ENCODE data around the gene CUX1. TPM values are rescaled to one million over a fixed set of nuclear protein-coding genes. Genes with fewer than 3 reads are reported as not detected.

Gene CUX1
- total RNA-seq, 2 donors from 2014 or later, result 42.0 to 47.5 TPM

DNA sequence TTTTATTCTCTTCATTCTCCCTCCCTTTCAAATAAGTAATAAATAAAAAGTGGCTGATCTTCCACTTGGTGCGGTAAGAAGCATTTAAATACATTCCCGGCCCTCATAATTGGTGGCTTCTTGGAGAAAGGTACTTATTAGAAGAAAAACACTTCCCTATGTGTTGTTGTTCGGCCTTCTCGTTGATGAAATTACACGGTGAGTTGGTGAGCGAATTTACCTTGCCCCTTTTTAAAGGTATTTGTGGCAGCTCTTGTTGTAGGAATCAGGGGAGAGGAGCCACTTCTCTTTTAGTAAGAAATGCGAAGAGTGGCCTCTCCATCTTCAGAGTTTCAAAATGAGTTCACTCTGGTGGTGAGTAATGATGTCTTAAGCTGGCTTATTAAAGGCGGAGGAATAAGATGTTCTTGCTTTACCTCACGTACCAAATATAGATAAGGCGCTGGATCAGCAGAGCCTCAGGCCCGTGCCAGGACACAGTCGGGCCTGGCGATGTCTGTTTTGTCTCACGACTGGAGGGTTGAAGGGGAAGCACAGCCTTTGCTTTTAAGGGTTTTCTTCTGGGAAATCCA lies 135.9 kb downstream of the CUX1 start:
- H3K9me3 ChIP-seq, result no peaks in the 10 kb centered on the region
- peak overlapping the region in 2 of 4 donors; percentile 7 to 63 for H3K27ac ChIP-seq
- no peaks in the 10 kb centered on the region for H3K27me3 ChIP-seq
- peak; percentile 58 for ATAC-seq
- intact Hi-C loops (cut with DNase I), result no loop called here
- TF ChIP-seq POLR2A (IDR thresholded peaks at IDR 0.05), result no peak
- TF ChIP-seq, protein P1, sequence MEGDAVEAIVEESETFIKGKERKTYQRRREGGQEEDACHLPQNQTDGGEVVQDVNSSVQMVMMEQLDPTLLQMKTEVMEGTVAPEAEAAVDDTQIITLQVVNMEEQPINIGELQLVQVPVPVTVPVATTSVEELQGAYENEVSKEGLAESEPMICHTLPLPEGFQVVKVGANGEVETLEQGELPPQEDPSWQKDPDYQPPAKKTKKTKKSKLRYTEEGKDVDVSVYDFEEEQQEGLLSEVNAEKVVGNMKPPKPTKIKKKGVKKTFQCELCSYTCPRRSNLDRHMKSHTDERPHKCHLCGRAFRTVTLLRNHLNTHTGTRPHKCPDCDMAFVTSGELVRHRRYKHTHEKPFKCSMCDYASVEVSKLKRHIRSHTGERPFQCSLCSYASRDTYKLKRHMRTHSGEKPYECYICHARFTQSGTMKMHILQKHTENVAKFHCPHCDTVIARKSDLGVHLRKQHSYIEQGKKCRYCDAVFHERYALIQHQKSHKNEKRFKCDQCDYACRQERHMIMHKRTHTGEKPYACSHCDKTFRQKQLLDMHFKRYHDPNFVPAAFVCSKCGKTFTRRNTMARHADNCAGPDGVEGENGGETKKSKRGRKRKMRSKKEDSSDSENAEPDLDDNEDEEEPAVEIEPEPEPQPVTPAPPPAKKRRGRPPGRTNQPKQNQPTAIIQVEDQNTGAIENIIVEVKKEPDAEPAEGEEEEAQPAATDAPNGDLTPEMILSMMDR (IDR thresholded peaks at IDR 0.05), result no peak
- H3K4me1 ChIP-seq, result peaks cover 6% of the 10 kb centered on the region
- no peak overlapping the region for H3K4me3 ChIP-seq
- WGBS, 2 donors, result 71 to 89% methylated on average over 14 of the region's 14 CpGs
- no peaks in the 10 kb centered on the region for H3K36me3 ChIP-seq (replicated peaks in 1 of 2; ENCODE audit: insufficient read depth in 1 of 2, low read depth in 2 of 2)
- DNase-seq, result peak in 3 of 4 donors; percentile 25 to 50 (median 33)

DNA sequence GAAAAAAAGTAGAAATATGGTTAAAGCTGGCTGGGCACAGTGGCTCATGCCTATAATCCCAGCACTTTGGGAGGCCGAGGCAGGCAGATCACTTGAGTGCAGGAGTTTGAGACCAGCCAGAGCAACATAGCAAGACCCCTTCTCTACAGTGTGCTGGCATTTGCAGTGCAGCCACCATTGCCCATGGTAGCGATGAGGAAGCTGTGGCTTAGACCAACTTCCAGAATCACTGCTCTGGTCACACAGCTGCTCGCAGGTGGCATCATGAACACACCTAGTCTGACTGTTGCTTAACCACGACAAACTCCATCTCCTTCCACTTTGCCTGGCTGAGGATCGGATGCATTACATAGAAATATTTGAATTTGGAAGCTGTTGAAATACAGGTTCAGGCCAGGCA lies 137.1 kb downstream of the CUX1 start:
- peaks cover 6% of the 10 kb centered on the region for H3K4me1 ChIP-seq
- ATAC-seq, result no peak
- no peaks in the 10 kb centered on the region for H3K36me3 ChIP-seq (replicated peaks in 1 of 2; ENCODE audit: insufficient read depth in 1 of 2, low read depth in 2 of 2)
- no peak overlapping the region for H3K27ac ChIP-seq
- H3K27me3 ChIP-seq, result no peaks in the 10 kb centered on the region
- DNase-seq, result no peak
- H3K9me3 ChIP-seq, result no peaks in the 10 kb centered on the region
- WGBS, 2 donors, result 91 to 92% methylated on average over 3 to 5 of the region's 5 CpGs
- intact Hi-C loops (cut with DNase I), result no loop called here
- TF ChIP-seq, protein P1 (IDR thresholded peaks at IDR 0.05), result no peak
- no peak for TF ChIP-seq POLR2A (IDR thresholded peaks at IDR 0.05)
- H3K4me3 ChIP-seq, result no peak overlapping the region

DNA sequence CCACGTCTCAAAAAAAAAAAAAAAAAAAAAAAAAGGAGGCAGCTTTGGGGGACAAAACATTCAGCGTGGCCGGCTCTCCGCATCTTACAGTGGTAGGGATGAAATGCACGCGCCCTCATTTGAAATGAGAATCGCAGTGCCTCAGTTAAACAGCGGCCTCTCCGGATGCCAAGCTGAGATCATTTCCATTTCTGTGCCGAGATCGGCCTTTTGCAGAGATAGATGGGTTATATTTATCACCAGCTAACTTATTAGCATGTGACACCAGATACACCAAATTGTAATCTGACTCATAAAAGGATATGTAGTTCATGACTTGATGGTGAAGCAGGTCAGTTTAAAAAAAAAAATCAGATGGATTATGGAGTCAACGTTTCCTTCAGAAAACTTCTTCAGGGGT lies 138.7 kb downstream of the CUX1 start:
- Histone ChIP-seq H3K4me1 (peaks cover 6% of the 10 kb centered on the region), H3K36me3 (replicated peaks in 1 of 2; ENCODE audit: insufficient read depth in 1 of 2, low read depth in 2 of 2) (no peaks in the 10 kb centered on the region), H3K27me3 (no peaks in the 10 kb centered on the region), H3K4me3 (no peak overlapping the region), H3K9me3 (no peaks in the 10 kb centered on the region), H3K27ac (no peak overlapping the region)
- intact Hi-C loops (cut with DNase I), result no loop called here
- TF ChIP-seq, protein P1 (IDR thresholded peaks at IDR 0.05), result no peak
- no peak for TF ChIP-seq POLR2A (IDR thresholded peaks at IDR 0.05)
- no peak for DNase-seq
- 90 to 92% methylated on average over 12 of the region's 12 CpGs for WGBS, 2 donors
- ATAC-seq, result no peak

DNA sequence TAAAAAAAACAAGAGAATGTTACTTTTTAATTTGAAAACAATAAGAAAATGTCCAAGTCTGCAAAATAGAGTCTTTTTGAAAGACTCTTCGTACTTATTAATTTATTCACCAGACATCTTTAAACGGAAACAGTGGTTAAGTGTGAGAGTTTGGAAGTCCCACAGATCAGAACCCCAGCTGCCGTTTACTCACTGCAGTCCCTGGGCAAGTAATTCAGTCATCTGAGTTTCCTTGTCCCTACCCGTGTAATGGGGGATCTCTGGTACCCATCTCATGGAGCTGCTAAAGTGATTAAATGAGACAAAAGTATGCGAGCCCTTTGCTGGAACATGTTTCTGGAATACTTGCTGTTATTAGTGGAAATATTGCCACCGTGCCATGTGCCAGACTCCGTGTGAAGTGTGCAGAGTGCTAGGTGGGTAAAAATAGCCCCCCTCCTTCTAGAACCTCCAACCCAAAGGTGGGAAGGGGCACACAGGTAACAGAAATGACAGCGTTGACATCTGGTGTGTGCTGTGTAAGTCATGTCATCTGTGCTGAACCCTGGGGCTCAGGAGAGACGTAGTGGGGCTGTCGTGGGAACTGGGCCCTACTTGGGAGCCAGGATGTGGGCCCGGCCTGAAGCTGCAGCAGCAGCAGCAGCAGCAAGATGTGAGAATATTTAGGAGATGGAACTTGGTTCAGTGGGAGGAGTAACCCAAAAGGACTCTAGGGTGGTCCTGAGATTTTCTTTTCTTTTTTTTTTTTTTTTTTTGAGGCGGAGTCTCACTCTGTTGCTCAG lies 140.5 kb downstream of the CUX1 start:
- no peak overlapping the region for H3K4me3 ChIP-seq
- H3K9me3 ChIP-seq, result no peaks in the 10 kb centered on the region
- WGBS, 2 donors, result 88 to 89% methylated on average over 12 of the region's 12 CpGs
- intact Hi-C loops (cut with DNase I), result no loop called here
- no peak for DNase-seq
- no peak for TF ChIP-seq POLR2A (IDR thresholded peaks at IDR 0.05)
- TF ChIP-seq, protein P1 (IDR thresholded peaks at IDR 0.05), result no peak
- H3K27ac ChIP-seq, result no peak overlapping the region
- ATAC-seq, result no peak
- peaks cover 2% of the 10 kb centered on the region for H3K4me1 ChIP-seq
- no peaks in the 10 kb centered on the region for H3K27me3 ChIP-seq
- H3K36me3 ChIP-seq (replicated peaks in 1 of 2; ENCODE audit: insufficient read depth in 1 of 2, low read depth in 2 of 2), result no peaks in the 10 kb centered on the region

Measured in body of pancreas (tissue), 4 donors.